Activated CD4-positive, CD25-positive, alpha-beta regulatory T cell treated with anti-CD3 and anti-CD28 coated beads, Interleukin-2, amount 50 U/mL, for 16 hours (primary cell): ENCODE results near the gene DNAJC3.
"Not testable (repeated sequence)": the region's sequence is repeated elsewhere in the genome, so short reads cannot be mapped to it uniquely, and the experiment has no call there.

Experiments
- DNase-seq: peaks from one replicate; pipeline ENCODE4 v3.0.0-alpha.2; 2020; ENCODE audit warnings: low read depth, low spot score

The DNAJC3 gene

GRCh38 chr13:95714142-95714832, 37.3 kb downstream of the DNAJC3 start:
- DNase-seq: no peak

- no peak for DNase-seq
Measured at GRCh38 chr13:95716231-95716630, 39.3 kb downstream of the DNAJC3 start.

DNA sequence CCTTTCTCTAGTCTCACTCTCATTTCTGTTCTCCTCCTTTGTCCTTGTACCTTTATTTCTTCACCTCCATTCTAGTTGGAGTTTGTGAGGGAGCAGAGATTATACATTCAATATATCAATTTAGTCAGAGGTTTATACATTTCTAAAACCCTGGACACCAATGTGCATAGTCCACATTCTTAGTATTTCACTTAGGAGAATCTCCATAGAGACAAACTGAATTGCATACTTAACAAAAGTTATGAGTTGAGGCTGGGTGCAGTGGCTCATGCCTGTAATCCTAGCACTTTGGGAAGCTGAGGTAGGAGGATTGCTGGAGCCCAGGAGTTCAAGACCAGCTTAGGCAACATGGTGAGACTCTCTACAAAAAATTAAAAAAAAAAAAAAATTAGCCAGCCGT, 45.3 kb downstream of the DNAJC3 start:
- DNase-seq: no peak

DNA sequence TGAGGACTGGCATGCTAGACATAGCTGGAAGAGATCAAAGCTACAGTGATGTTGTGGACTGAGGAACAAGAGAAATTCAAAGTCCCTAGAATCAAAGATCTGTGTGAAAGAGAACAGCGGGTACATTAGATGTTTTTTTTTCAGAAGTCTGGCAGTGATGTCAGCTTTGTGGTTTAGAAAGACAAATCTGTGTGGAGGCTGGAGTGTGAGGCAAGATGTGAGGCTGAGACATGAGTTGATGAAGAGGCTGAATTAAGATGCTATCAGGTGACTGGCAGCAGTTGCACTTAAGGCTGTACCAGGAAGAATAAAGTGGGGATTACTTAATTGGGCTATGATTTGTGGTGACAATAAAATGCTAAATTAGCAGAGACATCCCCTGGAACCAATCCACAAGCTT, 46.5 kb downstream of the DNAJC3 start:
- no peak for DNase-seq

- DNase-seq: no peak
Measured at GRCh38 chr13:95724252-95724651, 47.3 kb downstream of the DNAJC3 start.

GRCh38 chr13:95726876-95727275, 49.9 kb downstream of the DNAJC3 start:
- DNase-seq: no peak

DNA sequence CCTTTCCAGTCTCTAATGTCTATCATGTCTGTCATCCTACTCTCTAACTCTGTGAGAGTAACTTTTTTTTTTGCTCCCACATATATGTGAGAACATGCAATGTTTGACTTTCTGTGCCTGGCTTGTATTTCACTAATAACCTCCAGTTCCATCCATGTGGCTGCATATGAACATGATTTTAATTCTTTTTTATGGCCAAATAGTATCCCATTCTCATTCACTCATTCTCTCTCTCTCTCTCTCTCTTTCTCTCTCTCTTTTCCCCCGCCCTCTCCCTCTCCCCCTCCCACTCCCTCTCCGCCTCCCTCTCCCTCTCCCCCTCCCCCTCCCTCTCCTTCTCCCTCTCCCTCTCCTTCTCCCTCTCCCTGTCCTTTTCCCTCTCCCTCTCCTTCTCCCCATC, 52.0 kb downstream of the DNAJC3 start:
- no peak for DNase-seq

DNA sequence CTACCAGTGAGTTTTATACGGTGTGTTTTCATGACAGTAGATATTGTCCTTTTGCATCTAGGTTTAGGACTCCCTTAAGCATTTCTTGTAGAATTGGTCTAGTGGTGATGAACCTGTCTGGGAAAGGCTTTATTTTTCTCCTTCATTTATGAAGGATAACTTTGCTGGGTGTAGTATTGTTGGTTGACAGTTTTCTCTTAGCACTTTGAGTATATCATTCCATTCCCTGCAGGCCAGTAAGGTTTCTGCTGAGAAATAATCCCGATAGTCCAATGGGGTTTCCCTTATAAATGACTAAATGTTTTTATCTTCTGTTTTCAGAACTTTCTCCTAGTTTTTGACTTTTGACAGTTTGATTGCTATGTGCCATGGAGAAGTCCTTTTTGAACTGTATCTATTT, 57.2 kb downstream of the DNAJC3 start:
- no peak for DNase-seq

GRCh38 chr13:95740071-95740978, 63.4 kb downstream of the DNAJC3 start:
- not testable (repeated sequence) for DNase-seq

DNA sequence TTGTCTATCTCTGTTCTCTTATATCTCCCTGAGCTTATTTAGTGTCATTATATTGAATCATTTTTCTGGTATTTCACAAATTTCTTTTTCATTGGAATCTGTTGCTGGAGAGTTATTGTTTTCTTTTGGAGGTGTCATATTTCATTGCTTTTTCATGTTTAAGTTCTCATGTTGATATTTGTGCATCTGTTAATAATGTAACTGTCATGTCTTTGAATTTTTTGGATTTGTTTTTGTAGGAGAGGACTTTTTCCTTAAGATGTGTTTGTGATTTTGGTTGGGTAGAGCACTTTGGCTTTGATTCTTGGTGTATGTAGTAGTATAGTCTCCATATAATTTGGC, 64.0 kb downstream of the DNAJC3 start:
- no peak for DNase-seq

GRCh38 chr13:95741584-95742563, 64.9 kb downstream of the DNAJC3 start:
- no peak for DNase-seq

- no peak for DNase-seq
Measured at GRCh38 chr13:95743192-95743591, 66.3 kb downstream of the DNAJC3 start.

GRCh38 chr13:95745289-95745688, 68.3 kb downstream of the DNAJC3 start:
- DNase-seq: no peak

DNA sequence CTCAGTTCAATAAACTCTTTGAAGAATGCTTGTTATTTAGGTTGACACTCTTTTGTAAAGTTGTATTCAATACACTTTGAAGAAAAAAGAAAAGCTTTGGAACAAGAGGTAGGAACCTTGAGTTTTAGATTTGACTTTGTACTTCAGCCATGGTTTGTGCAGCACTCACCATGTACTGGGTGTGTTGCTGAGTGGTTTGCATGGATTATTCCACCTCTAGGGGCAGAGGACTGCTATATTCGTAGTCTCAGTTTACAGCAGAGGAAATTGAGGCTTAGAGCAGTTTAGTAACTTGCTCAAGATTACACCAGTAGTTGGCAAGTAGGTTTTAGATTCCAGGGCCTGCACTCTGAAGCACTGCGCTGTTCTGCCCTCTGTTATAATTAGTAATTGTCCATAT, 68.8 kb downstream of the DNAJC3 start:
- no peak for DNase-seq

DNA sequence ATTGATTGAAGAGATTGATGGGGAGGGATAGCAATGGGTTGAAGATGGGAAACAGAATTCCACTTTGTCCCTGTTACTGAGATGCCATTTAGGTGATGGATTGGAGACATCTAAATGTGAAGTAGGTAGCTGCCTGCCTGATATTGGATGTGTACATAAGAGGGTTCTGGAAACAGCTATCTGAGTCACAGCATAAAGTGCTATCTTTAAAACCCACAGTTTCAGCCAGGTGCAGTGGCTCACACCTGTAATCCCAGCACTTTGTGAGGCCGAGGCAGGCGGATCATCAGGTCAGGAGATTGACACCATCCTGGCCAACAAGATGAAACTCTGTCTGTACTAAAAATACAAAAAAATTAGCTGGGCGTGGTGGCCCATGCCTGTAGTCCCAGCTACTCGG, 72.6 kb downstream of the DNAJC3 start:
- no peak for DNase-seq

DNA sequence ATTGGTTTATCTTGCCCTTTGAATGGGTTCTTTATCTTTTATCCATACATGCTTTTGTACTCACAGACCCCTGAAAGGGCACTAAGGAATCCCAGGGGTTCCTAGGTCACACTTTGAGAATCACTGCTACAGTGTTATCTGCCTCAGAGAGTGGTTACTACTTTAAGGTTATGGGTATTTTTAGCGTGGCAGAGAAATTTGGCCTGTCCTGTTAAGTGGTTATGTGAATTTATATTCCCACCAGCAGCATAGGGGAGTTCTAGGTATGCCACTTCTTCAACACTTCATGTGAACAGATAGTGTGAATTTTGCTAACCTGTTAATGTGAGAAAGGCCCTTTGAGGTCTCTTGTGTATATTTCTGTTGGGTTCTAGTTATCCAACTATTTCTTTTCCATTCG, 75.7 kb downstream of the DNAJC3 start:
- DNase-seq: no peak

- no peak for DNase-seq
Measured at GRCh38 chr13:95754069-95754468, 77.1 kb downstream of the DNAJC3 start.

GRCh38 chr13:95756072-95756471, 79.1 kb downstream of the DNAJC3 start:
- DNase-seq: no peak

- DNase-seq: not testable (repeated sequence)
Measured at GRCh38 chr13:95762626-95763025, 85.7 kb downstream of the DNAJC3 start.

DNA sequence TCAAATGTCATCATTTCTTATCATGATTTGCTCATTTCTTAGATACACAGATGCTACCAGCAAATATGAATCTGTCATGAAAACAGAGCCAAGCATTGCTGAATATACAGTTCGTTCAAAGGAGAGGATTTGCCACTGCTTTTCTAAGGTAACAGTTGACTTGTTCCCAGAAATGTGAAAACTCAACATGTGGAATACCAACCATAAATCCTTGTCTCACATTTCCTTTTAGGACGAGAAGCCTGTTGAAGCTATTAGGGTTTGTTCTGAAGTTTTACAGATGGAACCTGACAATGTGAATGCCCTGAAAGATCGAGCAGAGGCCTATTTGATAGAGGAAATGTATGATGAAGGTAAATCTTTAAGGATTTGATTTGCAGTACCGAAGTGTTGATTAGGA, 86.7 kb downstream of the DNAJC3 start:
- no peak for DNase-seq

DNA sequence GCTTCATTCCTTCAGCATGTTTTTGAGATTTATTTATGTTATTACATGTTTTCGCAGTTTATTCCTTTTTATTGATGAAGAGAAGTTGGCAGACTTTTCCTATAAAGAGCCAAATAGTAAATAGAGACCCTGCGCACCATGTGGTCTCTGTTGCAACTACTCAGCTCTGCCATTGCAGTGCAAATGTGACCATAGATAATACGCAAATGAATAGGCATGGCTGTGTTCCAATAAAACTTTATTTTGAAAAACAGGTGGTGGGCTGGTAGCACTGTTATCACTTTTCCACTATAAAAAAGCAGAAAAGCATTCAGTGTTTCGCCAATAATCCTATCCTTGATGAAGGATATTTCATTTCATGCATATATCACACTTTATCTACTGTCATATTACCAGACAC, 95.0 kb downstream of the DNAJC3 start:
- no peak for DNase-seq

DNA sequence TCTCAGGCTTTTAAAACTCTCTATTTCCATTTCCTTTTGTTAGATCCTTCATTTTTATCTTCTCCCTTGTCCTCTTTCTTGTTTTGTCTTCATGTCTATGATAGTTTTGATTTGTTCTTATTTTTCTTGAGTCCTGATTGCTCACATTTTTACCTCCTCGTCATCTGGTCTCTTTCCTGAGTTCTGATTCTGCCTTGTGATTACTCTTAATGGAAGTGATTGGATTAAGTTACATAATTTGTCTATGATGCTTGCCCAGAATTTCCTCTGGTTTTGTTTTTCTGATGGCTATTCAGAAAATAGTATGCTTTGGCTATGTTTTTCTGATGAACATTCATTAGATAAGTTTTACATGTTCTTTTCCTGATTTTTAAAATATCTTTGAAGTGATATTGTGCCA, 102.6 kb downstream of the DNAJC3 start:
- DNase-seq: no peak
